ENCODE results near the gene TTYH3.

The TTYH3 gene

GRCh38 chr7:2651336-2651735, 19.6 kb downstream of the TTYH3 start:
- no peak for DNase-seq

GRCh38 chr7:2651847-2652735, 20.3 kb downstream of the TTYH3 start:
- DNase-seq: no peak

- no peak for DNase-seq
Measured at GRCh38 chr7:2652736-2653060, 20.9 kb downstream of the TTYH3 start.

- DNase-seq: no peak
Measured at GRCh38 chr7:2654059-2654458, 22.3 kb downstream of the TTYH3 start.

- no peak for DNase-seq
Measured at GRCh38 chr7:2655870-2656614, 24.3 kb downstream of the TTYH3 start.

GRCh38 chr7:2657208-2657607, 25.4 kb downstream of the TTYH3 start:
- no peak for DNase-seq

- DNase-seq: no peak
Measured at GRCh38 chr7:2657920-2658671, 26.3 kb downstream of the TTYH3 start.

GRCh38 chr7:2658941-2659340, 27.2 kb downstream of the TTYH3 start:
- DNase-seq: no peak

GRCh38 chr7:2659556-2660358, 28.0 kb downstream of the TTYH3 start:
- DNase-seq: no peak

- no peak for DNase-seq
Measured at GRCh38 chr7:2660359-2661095, 28.7 kb downstream of the TTYH3 start.

- no peak for DNase-seq
Measured at GRCh38 chr7:2661096-2661449, 29.3 kb downstream of the TTYH3 start.

- DNase-seq: no peak
Measured at GRCh38 chr7:2661602-2662272, 30.0 kb downstream of the TTYH3 start.

GRCh38 chr7:2662273-2663120, 30.7 kb downstream of the TTYH3 start:
- no peak for DNase-seq

- no peak for DNase-seq
Measured at GRCh38 chr7:2663121-2663886, 31.5 kb downstream of the TTYH3 start.

- no peak for DNase-seq
Measured at GRCh38 chr7:2663960-2664359, 32.2 kb downstream of the TTYH3 start.

- no peak for DNase-seq
Measured at GRCh38 chr7:2665359-2665791, 33.6 kb downstream of the TTYH3 start.

GRCh38 chr7:2666155-2666554, 34.4 kb downstream of the TTYH3 start:
- no peak for DNase-seq

- DNase-seq: no peak
Measured at GRCh38 chr7:2666588-2667250, 34.9 kb downstream of the TTYH3 start.

- DNase-seq: no peak
Measured at GRCh38 chr7:2667843-2668242, 36.1 kb downstream of the TTYH3 start.
